SK-N-SH (cell line): ENCODE measurements around the gene PHACTR2. TPM values are rescaled to one million over a fixed set of nuclear protein-coding genes. Genes with fewer than 3 reads are reported as not detected.

Experiments used
- CTCF ChIA-PET: fragments of 300-600, 350-600 bp; formaldehyde crosslinking; extraction: SDS; loops from one replicate; lab custom pipeline; 2021; lab: Yijun Ruan, JAX
- POLR2A ChIA-PET: fragments of 350-600 bp; sonication (Branson Sonifier 250); formaldehyde crosslinking; extraction: SDS; loops from one replicate; lab custom pipeline; 2020; ENCODE audit warnings: antibody characterized with exemption, inconsistent platforms; lab: Yijun Ruan, JAX
- DNase-seq: peaks from one replicate; pipeline ENCODE4 v3.0.0; 2012
- H2AFZ ChIP-seq: fragments of 200-600 bp; sonication (generic); 2 replicates; pipeline ENCODE4 v1.8.1; 2016; ENCODE audit warnings: antibody characterized with exemption, mild to moderate bottlenecking, low read depth
- H3F3A ChIP-seq: fragments of 200-600 bp; sonication (generic); replicated peaks from 2 replicates; pipeline ENCODE3; 2016; ENCODE audit warnings: antibody characterized with exemption, mild to moderate bottlenecking; ENCODE audit not compliant: insufficient read depth
- H3K27ac ChIP-seq, 2 experiments: fragments of 200-500 bp in 1 of 2; fragments of 200-600 bp in 1 of 2; sonication (Bioruptor generic) in 1 of 2; sonication (generic), shearing (Covaris generic) in 1 of 2; 2 replicates each; pipeline versions ENCODE4 v1.5.1 to v1.6.1; 2014 to 2016; ENCODE audit warnings: low read depth in 2 of 2, inconsistent platforms in 1 of 2, low read length in 1 of 2, mild to moderate bottlenecking in 1 of 2, mixed read lengths in 1 of 2
- H3K27me3 ChIP-seq: fragments of 200-600 bp; sonication (generic), shearing (Covaris generic); 2 replicates; pipeline ENCODE4 v1.6.1; 2016; ENCODE audit warnings: mixed run types; ENCODE audit not compliant: insufficient read depth
- H3K36me3 ChIP-seq, 2 experiments: fragments of 200-500 bp in 1 of 2; fragments of 200-600 bp in 1 of 2; sonication (Bioruptor generic) in 1 of 2; sonication (generic) in 1 of 2; replicated peaks in 1 of 2; 2 replicates each; pipeline versions ENCODE3 to v1.5.1; 2014 to 2016; ENCODE audit warnings: low read length in 1 of 2, mild to moderate bottlenecking in 1 of 2; ENCODE audit not compliant: insufficient read depth in 2 of 2, control insufficient read depth in 1 of 2
- H3K4me1 ChIP-seq, 2 experiments: fragments of 200-500 bp in 1 of 2; fragments of 200-600 bp in 1 of 2; sonication (Bioruptor generic) in 1 of 2; sonication (generic), shearing (Covaris generic) in 1 of 2; 2 replicates each; pipeline versions ENCODE4 v1.5.1 to v1.6.1; 2014 to 2016; ENCODE audit warnings: low read depth in 1 of 2, low read length in 1 of 2, mixed run types in 1 of 2; ENCODE audit not compliant: insufficient read depth in 2 of 2, control insufficient read depth in 1 of 2
- H3K4me2 ChIP-seq: fragments of 200-600 bp; sonication (generic), shearing (Covaris generic); 2 replicates; pipeline ENCODE4 v1.6.1; 2017; ENCODE audit warnings: mixed run types
- H3K4me3 ChIP-seq, 2 experiments: fragments of 200-500 bp in 1 of 2; fragments of 200-600 bp in 1 of 2; sonication (Bioruptor generic) in 1 of 2; sonication (generic), shearing (Covaris generic) in 1 of 2; 2 replicates each; pipeline versions ENCODE4 v1.5.1 to v1.8.1; 2014 to 2016; ENCODE audit warnings: low read depth in 2 of 2, inconsistent platforms in 1 of 2, low read length in 1 of 2, mild to moderate bottlenecking in 1 of 2, mixed read lengths in 1 of 2, moderate library complexity in 1 of 2
- H3K79me2 ChIP-seq: fragments of 200-600 bp; sonication (generic); 2 replicates; pipeline ENCODE4 v1.8.1; 2017; ENCODE audit warnings: mild to moderate bottlenecking; ENCODE audit not compliant: insufficient read depth
- H3K9ac ChIP-seq: fragments of 200-600 bp; sonication (generic); 2 replicates; pipeline ENCODE4 v1.6.1; 2017; ENCODE audit warnings: mixed run types
- H3K9me2 ChIP-seq: fragments of 200-600 bp; sonication (generic); 2 replicates; pipeline ENCODE4 v1.6.1; 2017; ENCODE audit warnings: mixed run types
- H3K9me3 ChIP-seq: fragments of 200-600 bp; sonication (generic); 2 replicates; pipeline ENCODE4 v1.6.1; 2017; ENCODE audit warnings: mixed run types, mild to moderate bottlenecking, moderate library complexity
- H4K20me1 ChIP-seq: fragments of 200-600 bp; sonication (generic); 2 replicates; pipeline ENCODE4 v1.6.1; 2017; ENCODE audit warnings: mild to moderate bottlenecking, mixed run types; ENCODE audit not compliant: insufficient read depth
- CHD2 ChIP-seq: fragments of 150-350 bp; IDR thresholded peaks from 2 replicates; pipeline ENCODE4 v1.6.1; 2018; ENCODE audit warnings: low read length; ENCODE audit not compliant: partially characterized antibody
- EZH2phosphoT487 ChIP-seq: fragments of 200-600 bp; sonication (generic); IDR thresholded peaks from 2 replicates; pipeline ENCODE4 v1.6.1; 2017; ENCODE audit warnings: low read depth, mixed run types, mild to moderate bottlenecking, antibody characterized with exemption, moderate library complexity, borderline replicate concordance
- JUND ChIP-seq: IDR thresholded peaks from 2 replicates; pipeline ENCODE4 v1.4.0; 2012
- NFIC ChIP-seq: IDR thresholded peaks from 2 replicates; pipeline ENCODE4 v1.4.0; 2012; ENCODE audit warnings: borderline replicate concordance
- RCOR1 ChIP-seq: fragments of 150-350 bp; IDR thresholded peaks from 2 replicates; pipeline ENCODE4 v1.6.1; 2017; ENCODE audit warnings: antibody characterized with exemption, low read length
- RXRA ChIP-seq: IDR thresholded peaks from 2 replicates; pipeline ENCODE4 v1.4.0; 2012; ENCODE audit warnings: low read depth, mild to moderate bottlenecking, borderline replicate concordance
- SIN3A ChIP-seq: IDR thresholded peaks from 2 replicates; pipeline ENCODE4 v1.6.1; 2012; ENCODE audit warnings: low read depth, mild to moderate bottlenecking, low read length, moderate library complexity, borderline replicate concordance
- SMC3 ChIP-seq: IDR thresholded peaks from 2 replicates; pipeline ENCODE4 v1.6.1; 2012; ENCODE audit warnings: low read depth, low read length, improper control_type of control experiment
- TAF1 ChIP-seq: IDR thresholded peaks from 2 replicates; pipeline ENCODE4 v1.6.1; 2012; ENCODE audit warnings: low read depth, mild to moderate bottlenecking, low read length, moderate library complexity, borderline replicate concordance
- YY1 ChIP-seq: IDR thresholded peaks from 2 replicates; pipeline ENCODE4 v1.4.0; 2012; ENCODE audit warnings: low read depth, mild to moderate bottlenecking
- WGBS: methylation state at CpG from one replicate; pipeline ENCODE4 v1.1.6; 2017; ENCODE audit warnings: low lambda C conversion rate; 5-methylcytosine and 5-hydroxymethylcytosine counted together
- polyA plus RNA-seq, 3 experiments: library from polyadenylated mRNA; depleted of rRNA; stranded (reverse); fragments of >200 nt; gene quantifications; 2 replicates each; pipeline ENCODE4 v1.2.3, GENCODE V29; 2012
- TF ChIP-seq, protein P1 (sequence below): fragments of 150-350 bp; IDR thresholded peaks from 2 replicates; pipeline ENCODE4 v1.6.1; 2017; ENCODE audit warnings: antibody characterized with exemption, low read length, low read depth, borderline replicate concordance
- TF ChIP-seq, protein P2 (sequence below): IDR thresholded peaks from 2 replicates; pipeline ENCODE4; 2012
- TF ChIP-seq, protein P3 (sequence below): fragments of 200-600 bp; sonication (generic); IDR thresholded peaks from 2 replicates; pipeline ENCODE4 v1.6.1; 2017; ENCODE audit warnings: antibody characterized with exemption, mild to moderate bottlenecking, moderate library complexity
- TF ChIP-seq, protein P4 (sequence below): IDR thresholded peaks from 2 replicates; pipeline ENCODE4 v1.4.0; 2012; ENCODE audit warnings: low read depth
- TF ChIP-seq, protein P5 (sequence below): IDR thresholded peaks from 2 replicates; pipeline ENCODE4 v1.6.1; 2012; ENCODE audit warnings: mild to moderate bottlenecking, low read depth, low read length, moderate library complexity
- TF ChIP-seq, protein P6 (sequence below): IDR thresholded peaks from 2 replicates; pipeline ENCODE4 v1.4.0; 2012; ENCODE audit warnings: low read depth, borderline replicate concordance

The PHACTR2 gene
- polyA plus RNA-seq, 1 of the 3 experiments (the other 2 are of a cell fraction) = 5.0 TPM

DNA sequence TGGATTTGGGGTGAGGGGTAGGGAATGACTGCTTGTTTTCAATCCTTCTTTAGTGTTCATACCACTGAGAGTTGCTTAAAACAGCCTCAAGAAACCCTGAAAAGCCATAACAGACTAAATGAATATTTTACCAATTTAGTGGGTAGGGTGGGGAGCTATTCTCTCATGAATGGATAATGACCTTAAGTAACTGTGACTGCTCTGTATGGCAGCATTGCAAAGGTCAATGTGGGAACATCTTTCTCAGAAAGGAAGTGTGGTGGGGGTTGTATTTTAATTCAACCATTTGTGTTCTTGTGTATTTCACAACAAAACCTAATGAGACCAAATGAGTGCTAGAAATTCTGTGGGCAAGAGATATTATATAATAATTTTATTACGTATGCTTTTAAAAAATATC lies 55.7 kb downstream of the PHACTR2 start:
- WGBS = 100% methylated on average over 1 of the region's 1 CpG
- H4K20me1 ChIP-seq = no peaks in the 10 kb centered on the region
- H3K4me2 ChIP-seq = no peak overlapping the region
- H3K27ac ChIP-seq = no peak overlapping the region; a peak in 1 of 4 replicates
- CTCF ChIA-PET = no interaction called here
- no peak overlapping the region for H2AFZ ChIP-seq
- TF ChIP-seq SIN3A (no peak), TAF1 (no peak), RCOR1 (no peak), RXRA (no peak), JUND (no peak), NFIC (no peak), SMC3 (no peak), EZH2phosphoT487 (no peak), YY1 (no peak), CHD2 (no peak)
- TF ChIP-seq, protein P1, sequence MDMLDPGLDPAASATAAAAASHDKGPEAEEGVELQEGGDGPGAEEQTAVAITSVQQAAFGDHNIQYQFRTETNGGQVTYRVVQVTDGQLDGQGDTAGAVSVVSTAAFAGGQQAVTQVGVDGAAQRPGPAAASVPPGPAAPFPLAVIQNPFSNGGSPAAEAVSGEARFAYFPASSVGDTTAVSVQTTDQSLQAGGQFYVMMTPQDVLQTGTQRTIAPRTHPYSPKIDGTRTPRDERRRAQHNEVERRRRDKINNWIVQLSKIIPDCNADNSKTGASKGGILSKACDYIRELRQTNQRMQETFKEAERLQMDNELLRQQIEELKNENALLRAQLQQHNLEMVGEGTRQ = no peak
- TF ChIP-seq, protein P2, sequence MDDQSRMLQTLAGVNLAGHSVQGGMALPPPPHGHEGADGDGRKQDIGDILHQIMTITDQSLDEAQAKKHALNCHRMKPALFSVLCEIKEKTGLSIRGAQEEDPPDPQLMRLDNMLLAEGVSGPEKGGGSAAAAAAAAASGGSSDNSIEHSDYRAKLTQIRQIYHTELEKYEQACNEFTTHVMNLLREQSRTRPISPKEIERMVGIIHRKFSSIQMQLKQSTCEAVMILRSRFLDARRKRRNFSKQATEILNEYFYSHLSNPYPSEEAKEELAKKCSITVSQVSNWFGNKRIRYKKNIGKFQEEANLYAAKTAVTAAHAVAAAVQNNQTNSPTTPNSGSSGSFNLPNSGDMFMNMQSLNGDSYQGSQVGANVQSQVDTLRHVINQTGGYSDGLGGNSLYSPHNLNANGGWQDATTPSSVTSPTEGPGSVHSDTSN = no peak
- TF ChIP-seq, protein P3, sequence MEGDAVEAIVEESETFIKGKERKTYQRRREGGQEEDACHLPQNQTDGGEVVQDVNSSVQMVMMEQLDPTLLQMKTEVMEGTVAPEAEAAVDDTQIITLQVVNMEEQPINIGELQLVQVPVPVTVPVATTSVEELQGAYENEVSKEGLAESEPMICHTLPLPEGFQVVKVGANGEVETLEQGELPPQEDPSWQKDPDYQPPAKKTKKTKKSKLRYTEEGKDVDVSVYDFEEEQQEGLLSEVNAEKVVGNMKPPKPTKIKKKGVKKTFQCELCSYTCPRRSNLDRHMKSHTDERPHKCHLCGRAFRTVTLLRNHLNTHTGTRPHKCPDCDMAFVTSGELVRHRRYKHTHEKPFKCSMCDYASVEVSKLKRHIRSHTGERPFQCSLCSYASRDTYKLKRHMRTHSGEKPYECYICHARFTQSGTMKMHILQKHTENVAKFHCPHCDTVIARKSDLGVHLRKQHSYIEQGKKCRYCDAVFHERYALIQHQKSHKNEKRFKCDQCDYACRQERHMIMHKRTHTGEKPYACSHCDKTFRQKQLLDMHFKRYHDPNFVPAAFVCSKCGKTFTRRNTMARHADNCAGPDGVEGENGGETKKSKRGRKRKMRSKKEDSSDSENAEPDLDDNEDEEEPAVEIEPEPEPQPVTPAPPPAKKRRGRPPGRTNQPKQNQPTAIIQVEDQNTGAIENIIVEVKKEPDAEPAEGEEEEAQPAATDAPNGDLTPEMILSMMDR = no peak
- TF ChIP-seq, protein P4, sequence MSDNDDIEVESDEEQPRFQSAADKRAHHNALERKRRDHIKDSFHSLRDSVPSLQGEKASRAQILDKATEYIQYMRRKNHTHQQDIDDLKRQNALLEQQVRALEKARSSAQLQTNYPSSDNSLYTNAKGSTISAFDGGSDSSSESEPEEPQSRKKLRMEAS = no peak
- TF ChIP-seq, protein P5, sequence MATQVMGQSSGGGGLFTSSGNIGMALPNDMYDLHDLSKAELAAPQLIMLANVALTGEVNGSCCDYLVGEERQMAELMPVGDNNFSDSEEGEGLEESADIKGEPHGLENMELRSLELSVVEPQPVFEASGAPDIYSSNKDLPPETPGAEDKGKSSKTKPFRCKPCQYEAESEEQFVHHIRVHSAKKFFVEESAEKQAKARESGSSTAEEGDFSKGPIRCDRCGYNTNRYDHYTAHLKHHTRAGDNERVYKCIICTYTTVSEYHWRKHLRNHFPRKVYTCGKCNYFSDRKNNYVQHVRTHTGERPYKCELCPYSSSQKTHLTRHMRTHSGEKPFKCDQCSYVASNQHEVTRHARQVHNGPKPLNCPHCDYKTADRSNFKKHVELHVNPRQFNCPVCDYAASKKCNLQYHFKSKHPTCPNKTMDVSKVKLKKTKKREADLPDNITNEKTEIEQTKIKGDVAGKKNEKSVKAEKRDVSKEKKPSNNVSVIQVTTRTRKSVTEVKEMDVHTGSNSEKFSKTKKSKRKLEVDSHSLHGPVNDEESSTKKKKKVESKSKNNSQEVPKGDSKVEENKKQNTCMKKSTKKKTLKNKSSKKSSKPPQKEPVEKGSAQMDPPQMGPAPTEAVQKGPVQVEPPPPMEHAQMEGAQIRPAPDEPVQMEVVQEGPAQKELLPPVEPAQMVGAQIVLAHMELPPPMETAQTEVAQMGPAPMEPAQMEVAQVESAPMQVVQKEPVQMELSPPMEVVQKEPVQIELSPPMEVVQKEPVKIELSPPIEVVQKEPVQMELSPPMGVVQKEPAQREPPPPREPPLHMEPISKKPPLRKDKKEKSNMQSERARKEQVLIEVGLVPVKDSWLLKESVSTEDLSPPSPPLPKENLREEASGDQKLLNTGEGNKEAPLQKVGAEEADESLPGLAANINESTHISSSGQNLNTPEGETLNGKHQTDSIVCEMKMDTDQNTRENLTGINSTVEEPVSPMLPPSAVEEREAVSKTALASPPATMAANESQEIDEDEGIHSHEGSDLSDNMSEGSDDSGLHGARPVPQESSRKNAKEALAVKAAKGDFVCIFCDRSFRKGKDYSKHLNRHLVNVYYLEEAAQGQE = no peak
- TF ChIP-seq, protein P6, sequence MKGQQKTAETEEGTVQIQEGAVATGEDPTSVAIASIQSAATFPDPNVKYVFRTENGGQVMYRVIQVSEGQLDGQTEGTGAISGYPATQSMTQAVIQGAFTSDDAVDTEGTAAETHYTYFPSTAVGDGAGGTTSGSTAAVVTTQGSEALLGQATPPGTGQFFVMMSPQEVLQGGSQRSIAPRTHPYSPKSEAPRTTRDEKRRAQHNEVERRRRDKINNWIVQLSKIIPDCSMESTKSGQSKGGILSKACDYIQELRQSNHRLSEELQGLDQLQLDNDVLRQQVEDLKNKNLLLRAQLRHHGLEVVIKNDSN = no peak
- no peaks in the 10 kb centered on the region for H3K9me3 ChIP-seq
- no peak overlapping the region for H3K9ac ChIP-seq
- H3K36me3 ChIP-seq = peaks cover 0 to 4% of the 10 kb centered on the region in 2 experiments
- no peak overlapping the region for H3K4me3 ChIP-seq
- H3K4me1 ChIP-seq = peaks cover 0 to 12% of the 10 kb centered on the region in 2 experiments; a peak in 1 of 4 replicates
- peaks cover 6% of the 10 kb centered on the region; the same call in 1 of the 2 replicates for H3K79me2 ChIP-seq
- no peaks in the 10 kb centered on the region for H3K27me3 ChIP-seq
- POLR2A ChIA-PET = no interaction called here
- DNase-seq = no peak
- no peaks in the 10 kb centered on the region for H3K9me2 ChIP-seq
- H3F3A ChIP-seq = no peaks in the 10 kb centered on the region
